SK-N-SH (cell line): Measurements from ENCODE around the gene GSG1. TPM values are rescaled to one million over a fixed set of nuclear protein-coding genes. Genes with fewer than 3 reads are reported as not detected.

Experiments
- CTCF ChIA-PET: fragments of 300-600, 350-600 bp; formaldehyde crosslinking; extraction: SDS; loops from one replicate; lab custom pipeline; 2021; lab: Yijun Ruan, JAX
- POLR2A ChIA-PET: fragments of 350-600 bp; sonication (Branson Sonifier 250); formaldehyde crosslinking; extraction: SDS; loops from one replicate; lab custom pipeline; 2020; ENCODE audit warnings: antibody characterized with exemption, inconsistent platforms; lab: Yijun Ruan, JAX
- DNase-seq: peaks from one replicate; pipeline ENCODE4 v3.0.0; 2012
- H2AFZ ChIP-seq: fragments of 200-600 bp; sonication (generic); 2 replicates; pipeline ENCODE4 v1.8.1; 2016; ENCODE audit warnings: antibody characterized with exemption, mild to moderate bottlenecking, low read depth
- H3F3A ChIP-seq: fragments of 200-600 bp; sonication (generic); replicated peaks from 2 replicates; pipeline ENCODE3; 2016; ENCODE audit warnings: antibody characterized with exemption, mild to moderate bottlenecking; ENCODE audit not compliant: insufficient read depth
- H3K27ac ChIP-seq, 2 experiments: fragments of 200-500 bp in 1 of 2; fragments of 200-600 bp in 1 of 2; sonication (Bioruptor generic) in 1 of 2; sonication (generic), shearing (Covaris generic) in 1 of 2; 2 replicates each; pipeline versions ENCODE4 v1.5.1 to v1.6.1; 2014 to 2016; ENCODE audit warnings: low read depth in 2 of 2, inconsistent platforms in 1 of 2, low read length in 1 of 2, mild to moderate bottlenecking in 1 of 2, mixed read lengths in 1 of 2
- H3K27me3 ChIP-seq: fragments of 200-600 bp; sonication (generic), shearing (Covaris generic); 2 replicates; pipeline ENCODE4 v1.6.1; 2016; ENCODE audit warnings: mixed run types; ENCODE audit not compliant: insufficient read depth
- H3K36me3 ChIP-seq, 2 experiments: fragments of 200-500 bp in 1 of 2; fragments of 200-600 bp in 1 of 2; sonication (Bioruptor generic) in 1 of 2; sonication (generic) in 1 of 2; replicated peaks in 1 of 2; 2 replicates each; pipeline versions ENCODE3 to v1.5.1; 2014 to 2016; ENCODE audit warnings: low read length in 1 of 2, mild to moderate bottlenecking in 1 of 2; ENCODE audit not compliant: insufficient read depth in 2 of 2, control insufficient read depth in 1 of 2
- H3K4me1 ChIP-seq, 2 experiments: fragments of 200-500 bp in 1 of 2; fragments of 200-600 bp in 1 of 2; sonication (Bioruptor generic) in 1 of 2; sonication (generic), shearing (Covaris generic) in 1 of 2; 2 replicates each; pipeline versions ENCODE4 v1.5.1 to v1.6.1; 2014 to 2016; ENCODE audit warnings: low read depth in 1 of 2, low read length in 1 of 2, mixed run types in 1 of 2; ENCODE audit not compliant: insufficient read depth in 2 of 2, control insufficient read depth in 1 of 2
- H3K4me2 ChIP-seq: fragments of 200-600 bp; sonication (generic), shearing (Covaris generic); 2 replicates; pipeline ENCODE4 v1.6.1; 2017; ENCODE audit warnings: mixed run types
- H3K4me3 ChIP-seq, 2 experiments: fragments of 200-500 bp in 1 of 2; fragments of 200-600 bp in 1 of 2; sonication (Bioruptor generic) in 1 of 2; sonication (generic), shearing (Covaris generic) in 1 of 2; 2 replicates each; pipeline versions ENCODE4 v1.5.1 to v1.8.1; 2014 to 2016; ENCODE audit warnings: low read depth in 2 of 2, inconsistent platforms in 1 of 2, low read length in 1 of 2, mild to moderate bottlenecking in 1 of 2, mixed read lengths in 1 of 2, moderate library complexity in 1 of 2
- H3K79me2 ChIP-seq: fragments of 200-600 bp; sonication (generic); 2 replicates; pipeline ENCODE4 v1.8.1; 2017; ENCODE audit warnings: mild to moderate bottlenecking; ENCODE audit not compliant: insufficient read depth
- H3K9ac ChIP-seq: fragments of 200-600 bp; sonication (generic); 2 replicates; pipeline ENCODE4 v1.6.1; 2017; ENCODE audit warnings: mixed run types
- H3K9me2 ChIP-seq: fragments of 200-600 bp; sonication (generic); 2 replicates; pipeline ENCODE4 v1.6.1; 2017; ENCODE audit warnings: mixed run types
- H3K9me3 ChIP-seq: fragments of 200-600 bp; sonication (generic); 2 replicates; pipeline ENCODE4 v1.6.1; 2017; ENCODE audit warnings: mixed run types, mild to moderate bottlenecking, moderate library complexity
- H4K20me1 ChIP-seq: fragments of 200-600 bp; sonication (generic); 2 replicates; pipeline ENCODE4 v1.6.1; 2017; ENCODE audit warnings: mild to moderate bottlenecking, mixed run types; ENCODE audit not compliant: insufficient read depth
- EP300 ChIP-seq, 2 experiments: IDR thresholded peaks; 2 replicates each; pipeline versions ENCODE4 v1.4.0 to v1.6.1; 2012; ENCODE audit warnings: borderline replicate concordance in 1 of 2, low read depth in 1 of 2, low read length in 1 of 2
- FOXJ3 ChIP-seq: sonication (generic); formaldehyde crosslinking; IDR thresholded peaks from 2 replicates; pipeline ENCODE4 v1.5.1; 2020; ENCODE audit warnings: mild to moderate bottlenecking, missing genetic modification reagents
- FOXM1 ChIP-seq: IDR thresholded peaks from 2 replicates; pipeline ENCODE4 v1.4.0; 2012; ENCODE audit warnings: low read depth, mild to moderate bottlenecking
- MEF2A ChIP-seq: IDR thresholded peaks from 2 replicates; pipeline ENCODE4 v1.4.0; 2012; ENCODE audit warnings: low read depth, borderline replicate concordance
- RAD21 ChIP-seq: IDR thresholded peaks from 2 replicates; pipeline ENCODE4 v1.6.1; 2012; ENCODE audit warnings: mild to moderate bottlenecking, low read length
- RFX5 ChIP-seq: IDR thresholded peaks from 2 replicates; pipeline ENCODE4 v1.6.1; 2012; ENCODE audit warnings: mild to moderate bottlenecking, improper control_type of control experiment, low read length
- RXRA ChIP-seq: IDR thresholded peaks from 2 replicates; pipeline ENCODE4 v1.4.0; 2012; ENCODE audit warnings: low read depth, mild to moderate bottlenecking, borderline replicate concordance
- SIN3A ChIP-seq: IDR thresholded peaks from 2 replicates; pipeline ENCODE4 v1.6.1; 2012; ENCODE audit warnings: low read depth, mild to moderate bottlenecking, low read length, moderate library complexity, borderline replicate concordance
- SMC3 ChIP-seq: IDR thresholded peaks from 2 replicates; pipeline ENCODE4 v1.6.1; 2012; ENCODE audit warnings: low read depth, low read length, improper control_type of control experiment
- TAF1 ChIP-seq: IDR thresholded peaks from 2 replicates; pipeline ENCODE4 v1.6.1; 2012; ENCODE audit warnings: low read depth, mild to moderate bottlenecking, low read length, moderate library complexity, borderline replicate concordance
- TCF12 ChIP-seq: IDR thresholded peaks from 2 replicates; pipeline ENCODE4 v1.4.0; 2012
- WGBS: methylation state at CpG from one replicate; pipeline ENCODE4 v1.1.6; 2017; ENCODE audit warnings: low lambda C conversion rate; 5-methylcytosine and 5-hydroxymethylcytosine counted together
- polyA plus RNA-seq, 3 experiments: library from polyadenylated mRNA; depleted of rRNA; stranded (reverse); fragments of >200 nt; gene quantifications; 2 replicates each; pipeline ENCODE4 v1.2.3, GENCODE V29; 2012
- TF ChIP-seq, protein P1 (sequence below): fragments of 200-600 bp; sonication (generic); IDR thresholded peaks from 2 replicates; pipeline ENCODE4 v1.6.1; 2017; ENCODE audit warnings: antibody characterized with exemption, mild to moderate bottlenecking, moderate library complexity
- TF ChIP-seq, protein P2 (sequence below): IDR thresholded peaks from 2 replicates; pipeline ENCODE4 v1.6.1; 2012; ENCODE audit warnings: mild to moderate bottlenecking, low read depth, low read length, moderate library complexity
- TF ChIP-seq, protein P3 (sequence below): fragments of 150-350 bp; IDR thresholded peaks from 2 replicates; pipeline ENCODE4 v1.6.1; 2017; ENCODE audit warnings: antibody characterized with exemption, low read length, low read depth, borderline replicate concordance

GSG1 gene
- polyA plus RNA-seq, 1 of the 3 experiments (the other 2 are of a cell fraction) = 0.39 TPM

DNA sequence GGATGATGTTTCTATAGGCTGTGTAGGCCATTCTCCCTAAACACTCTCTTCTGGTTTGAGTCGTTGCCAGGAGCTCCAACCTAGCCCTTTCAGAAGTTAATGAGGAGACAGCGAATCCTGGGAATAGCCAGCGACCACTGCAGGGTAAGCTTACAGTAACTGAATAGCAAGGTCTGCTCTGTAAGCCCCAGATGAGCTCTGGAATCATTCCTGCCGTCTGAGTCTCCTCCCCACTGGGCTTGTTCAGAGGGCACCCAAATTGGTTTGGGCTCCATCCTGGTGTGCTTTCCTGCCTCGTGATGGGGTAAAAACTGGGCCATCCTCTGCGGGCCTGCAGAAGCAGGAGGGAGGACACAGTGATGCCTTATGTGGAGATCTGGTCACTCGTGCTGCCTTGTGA lies 49.7 kb upstream of the GSG1 start:
- H2AFZ ChIP-seq = no peak overlapping the region
- 62% methylated on average over 7 of the region's 7 CpGs for WGBS
- no peaks in the 10 kb centered on the region for H4K20me1 ChIP-seq
- H3K9ac ChIP-seq = no peak overlapping the region
- DNase-seq = no peak
- H3K4me3 ChIP-seq = no peak overlapping the region
- no peaks in the 10 kb centered on the region for H3K79me2 ChIP-seq
- H3K36me3 ChIP-seq = no peaks in the 10 kb centered on the region
- TF ChIP-seq SIN3A (no peak), RXRA (no peak), SMC3 (no peak), TAF1 (no peak), TCF12 (no peak), FOXJ3 (CRISPR knock-in tag) (no peak), FOXM1 (no peak), MEF2A (no peak), EP300 (IDR thresholded peaks at IDR 0.05; ENCODE audit: borderline replicate concordance in 1 of 2, low read depth in 1 of 2, low read length in 1 of 2) (no peak), RFX5 (no peak), RAD21 (no peak)
- TF ChIP-seq, protein P1, sequence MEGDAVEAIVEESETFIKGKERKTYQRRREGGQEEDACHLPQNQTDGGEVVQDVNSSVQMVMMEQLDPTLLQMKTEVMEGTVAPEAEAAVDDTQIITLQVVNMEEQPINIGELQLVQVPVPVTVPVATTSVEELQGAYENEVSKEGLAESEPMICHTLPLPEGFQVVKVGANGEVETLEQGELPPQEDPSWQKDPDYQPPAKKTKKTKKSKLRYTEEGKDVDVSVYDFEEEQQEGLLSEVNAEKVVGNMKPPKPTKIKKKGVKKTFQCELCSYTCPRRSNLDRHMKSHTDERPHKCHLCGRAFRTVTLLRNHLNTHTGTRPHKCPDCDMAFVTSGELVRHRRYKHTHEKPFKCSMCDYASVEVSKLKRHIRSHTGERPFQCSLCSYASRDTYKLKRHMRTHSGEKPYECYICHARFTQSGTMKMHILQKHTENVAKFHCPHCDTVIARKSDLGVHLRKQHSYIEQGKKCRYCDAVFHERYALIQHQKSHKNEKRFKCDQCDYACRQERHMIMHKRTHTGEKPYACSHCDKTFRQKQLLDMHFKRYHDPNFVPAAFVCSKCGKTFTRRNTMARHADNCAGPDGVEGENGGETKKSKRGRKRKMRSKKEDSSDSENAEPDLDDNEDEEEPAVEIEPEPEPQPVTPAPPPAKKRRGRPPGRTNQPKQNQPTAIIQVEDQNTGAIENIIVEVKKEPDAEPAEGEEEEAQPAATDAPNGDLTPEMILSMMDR = no peak
- TF ChIP-seq, protein P2, sequence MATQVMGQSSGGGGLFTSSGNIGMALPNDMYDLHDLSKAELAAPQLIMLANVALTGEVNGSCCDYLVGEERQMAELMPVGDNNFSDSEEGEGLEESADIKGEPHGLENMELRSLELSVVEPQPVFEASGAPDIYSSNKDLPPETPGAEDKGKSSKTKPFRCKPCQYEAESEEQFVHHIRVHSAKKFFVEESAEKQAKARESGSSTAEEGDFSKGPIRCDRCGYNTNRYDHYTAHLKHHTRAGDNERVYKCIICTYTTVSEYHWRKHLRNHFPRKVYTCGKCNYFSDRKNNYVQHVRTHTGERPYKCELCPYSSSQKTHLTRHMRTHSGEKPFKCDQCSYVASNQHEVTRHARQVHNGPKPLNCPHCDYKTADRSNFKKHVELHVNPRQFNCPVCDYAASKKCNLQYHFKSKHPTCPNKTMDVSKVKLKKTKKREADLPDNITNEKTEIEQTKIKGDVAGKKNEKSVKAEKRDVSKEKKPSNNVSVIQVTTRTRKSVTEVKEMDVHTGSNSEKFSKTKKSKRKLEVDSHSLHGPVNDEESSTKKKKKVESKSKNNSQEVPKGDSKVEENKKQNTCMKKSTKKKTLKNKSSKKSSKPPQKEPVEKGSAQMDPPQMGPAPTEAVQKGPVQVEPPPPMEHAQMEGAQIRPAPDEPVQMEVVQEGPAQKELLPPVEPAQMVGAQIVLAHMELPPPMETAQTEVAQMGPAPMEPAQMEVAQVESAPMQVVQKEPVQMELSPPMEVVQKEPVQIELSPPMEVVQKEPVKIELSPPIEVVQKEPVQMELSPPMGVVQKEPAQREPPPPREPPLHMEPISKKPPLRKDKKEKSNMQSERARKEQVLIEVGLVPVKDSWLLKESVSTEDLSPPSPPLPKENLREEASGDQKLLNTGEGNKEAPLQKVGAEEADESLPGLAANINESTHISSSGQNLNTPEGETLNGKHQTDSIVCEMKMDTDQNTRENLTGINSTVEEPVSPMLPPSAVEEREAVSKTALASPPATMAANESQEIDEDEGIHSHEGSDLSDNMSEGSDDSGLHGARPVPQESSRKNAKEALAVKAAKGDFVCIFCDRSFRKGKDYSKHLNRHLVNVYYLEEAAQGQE = no peak
- TF ChIP-seq, protein P3, sequence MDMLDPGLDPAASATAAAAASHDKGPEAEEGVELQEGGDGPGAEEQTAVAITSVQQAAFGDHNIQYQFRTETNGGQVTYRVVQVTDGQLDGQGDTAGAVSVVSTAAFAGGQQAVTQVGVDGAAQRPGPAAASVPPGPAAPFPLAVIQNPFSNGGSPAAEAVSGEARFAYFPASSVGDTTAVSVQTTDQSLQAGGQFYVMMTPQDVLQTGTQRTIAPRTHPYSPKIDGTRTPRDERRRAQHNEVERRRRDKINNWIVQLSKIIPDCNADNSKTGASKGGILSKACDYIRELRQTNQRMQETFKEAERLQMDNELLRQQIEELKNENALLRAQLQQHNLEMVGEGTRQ = no peak
- POLR2A ChIA-PET = no interaction called here
- H3K4me1 ChIP-seq = peaks cover 0 to 13% of the 10 kb centered on the region in 2 experiments; a peak in 1 of 4 replicates
- CTCF ChIA-PET = no interaction called here
- H3K4me2 ChIP-seq = no peak overlapping the region
- H3K9me2 ChIP-seq = no peaks in the 10 kb centered on the region
- no peak overlapping the region for H3K27ac ChIP-seq
- H3K27me3 ChIP-seq = no peaks in the 10 kb centered on the region
- H3K9me3 ChIP-seq = no peaks in the 10 kb centered on the region
- H3F3A ChIP-seq = peaks cover 5% of the 10 kb centered on the region
